Pons (tissue), 1 donor: ENCODE measurements around the gene CCDC169.

Experiments
- DNase-seq: peaks from one replicate; pipeline ENCODE4 v3.0.0-alpha.2; 2016; ENCODE audit warnings: low spot score

Gene CCDC169

DNA sequence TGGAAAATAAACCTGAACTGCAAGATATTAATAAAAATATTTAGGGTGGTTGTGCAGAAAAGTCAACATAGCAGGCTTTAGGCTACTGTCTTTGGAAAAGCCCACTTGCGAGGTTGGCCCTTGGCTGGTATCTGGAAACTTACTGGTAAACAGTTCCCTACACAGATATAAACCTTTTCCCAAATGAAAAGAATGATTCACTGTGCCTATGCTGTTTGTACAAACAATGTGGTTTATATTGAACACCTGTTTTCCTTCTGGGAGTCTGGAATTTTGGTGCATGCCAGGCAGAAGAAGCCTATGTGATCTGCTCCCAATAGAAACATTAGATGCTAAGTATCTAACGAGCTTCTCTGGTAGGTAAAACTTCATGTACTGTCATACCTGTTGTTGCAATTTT is 53.5 kb downstream of the CCDC169 start:
- DNase-seq, result no peak

DNA sequence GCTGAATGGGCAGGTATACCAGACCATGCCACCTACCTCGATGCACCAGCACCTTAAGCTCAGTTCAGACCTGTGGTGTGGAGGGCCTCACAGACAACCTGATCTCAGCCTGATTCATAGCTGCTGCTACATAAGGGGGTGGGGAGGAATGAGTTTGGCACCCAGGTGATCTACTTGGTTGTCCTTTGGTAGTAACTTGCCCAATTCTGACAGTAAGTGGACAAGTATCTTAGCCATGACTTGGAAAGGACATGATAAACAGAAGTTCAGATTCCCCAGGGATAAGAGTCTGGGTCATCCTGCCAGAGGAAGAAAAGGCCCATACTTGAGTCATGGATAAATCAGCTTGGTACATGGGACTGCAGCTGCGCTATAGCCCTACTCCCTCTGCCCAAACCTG is 54.9 kb downstream of the CCDC169 start:
- DNase-seq, result no peak

DNA sequence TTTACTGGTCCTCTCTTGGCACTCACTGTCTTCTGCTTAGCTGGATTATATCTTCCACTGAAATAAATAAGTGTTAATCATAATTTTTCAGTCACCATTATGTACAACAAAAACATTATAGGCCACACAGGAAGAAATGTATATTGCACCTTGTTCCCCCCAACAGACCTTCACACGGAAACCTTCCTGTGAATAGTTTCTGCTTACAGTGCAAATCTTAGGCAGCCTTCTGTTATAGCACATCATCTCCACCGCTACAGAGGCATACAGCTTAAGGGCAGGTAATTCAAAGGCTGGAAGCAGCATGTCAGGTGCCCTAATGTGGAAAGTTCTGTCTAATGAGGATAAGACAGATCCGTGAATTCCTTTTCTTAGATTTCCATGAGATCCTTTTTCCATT is 66.4 kb downstream of the CCDC169 start:
- no peak for DNase-seq

DNA sequence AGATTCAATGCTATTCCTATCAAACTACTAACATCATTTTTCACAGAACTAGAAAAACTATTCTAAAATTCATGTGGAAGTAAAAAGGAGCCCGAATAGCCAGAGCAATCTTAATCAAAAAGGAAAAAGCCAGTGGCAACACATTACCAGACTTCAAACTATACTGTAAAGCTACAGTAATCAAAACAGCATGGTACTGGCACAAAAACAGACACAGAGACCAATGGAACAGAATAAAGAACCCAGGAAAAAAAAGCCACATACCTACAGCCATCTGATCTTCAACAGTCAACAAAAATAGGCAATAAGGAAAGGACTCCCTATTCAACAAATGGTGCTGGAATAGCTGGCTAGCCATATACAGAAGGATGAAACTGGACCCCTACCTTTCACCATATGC is 72.9 kb downstream of the CCDC169 start:
- DNase-seq, result no peak

DNA sequence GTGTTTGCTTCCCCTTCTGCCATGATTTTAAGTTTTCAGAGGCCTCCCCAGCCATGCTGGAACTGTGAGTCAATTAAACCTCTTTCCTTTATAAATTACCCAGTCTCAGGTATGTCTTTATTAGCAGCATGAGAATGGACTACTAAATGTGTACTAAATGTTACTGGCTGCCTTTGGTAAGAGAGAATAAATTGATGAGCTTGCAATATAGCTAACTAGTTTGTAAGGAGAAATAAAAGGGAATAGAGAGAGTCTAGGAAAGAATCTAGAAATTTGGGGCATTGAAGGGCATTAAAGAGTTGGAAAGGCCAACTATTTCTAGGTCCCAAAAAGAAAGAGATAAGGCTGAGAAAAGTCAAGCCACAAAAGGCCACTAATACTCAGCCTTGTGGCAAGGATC is 77.7 kb downstream of the CCDC169 start:
- DNase-seq, result no peak

DNA sequence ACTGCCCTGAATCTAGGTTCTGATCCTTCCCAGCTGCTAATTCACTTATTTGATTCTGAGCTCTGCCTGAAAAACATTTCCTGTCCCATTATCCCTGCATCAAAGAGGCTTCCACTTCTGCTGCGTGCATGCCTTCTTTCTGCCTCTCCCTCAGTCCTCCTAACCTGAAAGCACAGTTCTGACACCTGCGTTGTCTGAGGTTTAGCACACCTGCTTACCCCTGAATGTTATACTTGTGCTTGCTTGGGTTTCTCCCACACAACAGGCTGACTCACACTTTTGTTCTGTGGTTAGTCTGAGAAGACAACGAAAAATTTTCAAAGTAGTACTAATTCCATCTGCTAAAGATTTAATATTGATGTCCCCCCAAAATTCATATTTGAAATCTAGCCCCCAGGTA is 80.2 kb downstream of the CCDC169 start:
- no peak for DNase-seq

DNA sequence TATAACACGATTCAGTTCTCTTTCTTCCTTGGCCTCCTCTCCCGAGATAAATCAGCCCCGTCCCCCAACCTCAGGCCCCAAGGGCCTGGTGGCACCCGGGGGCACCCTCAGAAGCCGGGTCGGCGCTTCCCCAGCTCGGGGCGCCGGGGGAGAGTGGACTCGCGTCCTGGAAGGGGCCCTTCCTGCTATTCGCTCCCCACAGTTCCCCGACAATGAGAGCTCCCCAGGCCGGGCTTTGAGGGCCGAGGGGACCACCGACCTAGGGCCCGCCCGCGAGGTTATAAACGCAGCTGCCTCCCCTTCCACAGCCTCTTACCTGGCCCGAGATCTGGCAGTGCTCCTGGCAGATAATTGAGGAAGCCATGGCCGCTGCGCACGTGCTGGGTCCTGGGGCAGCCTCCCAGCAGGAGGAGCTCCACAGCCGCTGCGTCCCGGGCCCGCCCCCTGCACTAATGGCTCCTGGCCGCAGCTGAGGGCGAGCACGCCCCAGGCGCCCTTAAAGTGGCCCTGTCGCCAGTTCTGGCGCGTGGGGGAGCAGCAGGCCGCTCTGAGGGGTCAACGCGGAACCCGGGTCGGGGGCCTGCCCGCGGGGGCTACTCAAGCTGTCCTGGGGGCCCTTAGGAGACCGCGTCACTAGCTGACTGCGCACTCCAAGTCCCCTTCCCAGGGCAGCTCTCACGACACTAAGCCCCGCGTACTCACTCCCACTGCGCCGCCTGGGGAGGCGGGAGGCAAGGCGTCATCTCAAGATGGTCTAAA is 83.3 kb downstream of the CCDC169 start, which contains the start of gene SOHLH2:
Gene SOHLH2 (minus strand): TSS at position 394 of the 759 bp plus-strand sequence. CDS start 30 bp downstream, at position 364.
- no peak for DNase-seq

DNA sequence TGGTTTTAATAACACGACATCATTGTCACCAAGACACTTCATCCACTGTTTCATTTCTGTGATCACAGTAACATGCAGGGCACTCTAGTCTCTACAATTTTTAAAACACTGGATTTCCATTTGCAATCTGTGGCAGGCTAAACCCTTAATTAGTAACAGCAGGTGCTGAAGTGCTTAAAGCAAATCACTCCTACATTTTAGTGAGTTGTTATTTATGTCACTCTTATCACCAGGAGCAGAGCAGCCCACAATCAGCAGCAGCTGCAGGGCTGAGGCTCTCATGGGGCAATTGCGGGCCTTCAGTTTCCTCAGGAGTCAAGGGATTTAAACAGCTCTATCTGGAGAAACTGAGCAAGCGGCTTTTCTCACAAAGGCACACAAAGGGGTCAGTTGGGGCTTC is 84.8 kb downstream of the CCDC169 start:
- DNase-seq, result no peak

DNA sequence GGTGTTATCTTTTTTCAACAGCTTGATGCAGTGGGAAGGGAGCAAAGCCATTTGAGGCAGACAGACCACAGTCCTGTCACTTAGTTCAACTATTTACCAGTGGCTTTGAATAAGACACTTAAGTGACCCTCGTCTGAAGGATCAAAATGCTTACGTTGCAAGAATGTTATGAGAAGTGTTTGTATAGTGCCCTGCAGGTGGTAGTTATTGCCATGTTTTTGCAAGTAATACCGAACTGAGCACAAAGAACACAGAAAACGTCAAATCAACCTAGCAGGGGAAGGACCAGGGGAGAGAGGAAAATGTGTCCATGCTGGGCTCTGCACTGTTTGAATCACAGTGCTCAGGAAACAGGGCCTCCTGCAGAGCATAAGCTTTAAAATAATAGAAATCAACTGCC is 86.0 kb downstream of the CCDC169 start:
- no peak for DNase-seq

DNA sequence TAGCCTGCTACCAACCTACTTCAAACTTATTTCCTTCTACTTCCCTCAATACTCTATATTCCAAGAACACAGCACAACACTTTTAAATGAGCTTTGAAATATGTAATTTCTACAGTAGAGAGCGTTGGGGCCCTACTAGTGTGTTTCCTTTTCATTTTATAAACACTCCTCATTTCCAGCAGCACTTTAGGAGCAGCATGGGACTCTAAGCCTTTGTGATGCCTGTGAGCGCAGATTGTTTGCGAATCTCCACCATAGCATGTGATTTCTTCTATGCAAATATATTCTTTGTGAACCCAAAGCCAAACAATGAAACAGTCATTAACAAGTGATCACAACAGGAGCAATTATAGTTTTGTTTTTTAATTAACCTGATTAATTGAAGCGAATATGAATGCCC is 86.9 kb downstream of the CCDC169 start:
- no peak for DNase-seq

DNA sequence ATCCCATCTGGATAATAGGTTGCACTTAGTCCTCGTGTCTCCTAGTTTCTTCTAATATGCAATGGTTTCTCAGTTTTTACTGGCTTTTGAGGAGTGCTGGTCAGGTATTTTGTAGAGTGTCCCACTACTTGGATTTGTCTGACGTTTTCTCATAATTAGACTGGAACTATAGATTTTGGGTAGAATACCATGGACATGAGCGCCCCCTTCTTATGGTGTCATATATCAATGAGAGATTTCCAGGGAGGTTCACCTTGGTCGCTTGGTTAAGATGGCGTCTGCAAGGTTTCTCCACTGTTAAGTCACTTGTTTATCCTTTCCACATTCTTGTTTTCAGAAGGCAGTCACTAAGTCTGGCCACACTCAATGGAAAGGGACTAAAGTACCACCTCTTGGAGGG is 89.9 kb downstream of the CCDC169 start:
- no peak for DNase-seq

DNA sequence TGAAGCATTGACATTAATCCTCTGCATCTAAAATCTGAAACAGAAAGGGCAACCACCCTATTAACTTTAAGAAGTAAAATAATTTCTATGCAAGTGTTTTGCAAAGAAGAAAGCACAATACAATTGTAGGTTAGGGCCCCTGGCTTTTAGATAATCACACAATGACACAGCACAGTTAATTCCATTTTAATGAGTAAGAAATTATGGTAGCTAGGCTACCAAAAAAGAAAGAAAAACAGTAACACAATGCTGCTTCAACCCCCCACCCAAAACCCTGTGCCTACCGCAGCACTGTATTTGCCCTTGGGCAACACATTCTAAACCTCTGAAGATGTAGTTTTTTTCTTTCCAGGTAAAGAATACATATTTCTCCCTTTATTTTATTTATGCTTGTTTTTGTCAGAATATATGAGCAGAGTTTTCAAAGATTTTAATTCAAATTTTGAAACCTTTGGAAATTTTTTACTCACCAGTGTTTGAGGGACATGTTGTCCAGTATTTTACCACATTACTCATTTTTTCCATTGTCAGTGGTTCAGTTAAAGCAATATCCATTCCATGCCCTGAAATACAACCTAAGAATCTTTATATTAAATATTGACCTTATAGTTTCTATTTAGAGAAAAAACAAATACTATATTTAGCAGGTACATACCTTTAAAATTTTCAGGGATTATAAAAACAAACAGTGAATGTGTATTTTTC is 104.3 kb downstream of the CCDC169 start:
- no peak for DNase-seq

DNA sequence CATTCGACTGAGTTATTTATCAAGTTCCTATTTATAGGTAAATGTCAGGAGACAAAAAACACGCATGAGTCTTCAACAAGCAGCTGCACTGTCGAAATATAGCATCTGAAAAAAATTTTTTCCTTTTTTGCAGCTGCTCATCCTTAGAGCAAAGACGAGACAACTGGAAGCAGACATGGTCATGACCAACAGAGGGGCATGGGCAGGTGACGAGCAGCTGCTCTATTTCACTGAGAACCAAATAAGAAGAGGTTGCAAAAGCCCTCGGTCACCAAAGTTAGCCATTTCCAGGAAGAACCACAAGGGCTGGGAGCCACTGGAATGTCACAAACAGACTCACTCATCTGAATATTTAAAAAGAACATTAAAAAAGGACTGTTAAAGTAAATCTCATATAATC is 105.4 kb downstream of the CCDC169 start:
- no peak for DNase-seq

DNA sequence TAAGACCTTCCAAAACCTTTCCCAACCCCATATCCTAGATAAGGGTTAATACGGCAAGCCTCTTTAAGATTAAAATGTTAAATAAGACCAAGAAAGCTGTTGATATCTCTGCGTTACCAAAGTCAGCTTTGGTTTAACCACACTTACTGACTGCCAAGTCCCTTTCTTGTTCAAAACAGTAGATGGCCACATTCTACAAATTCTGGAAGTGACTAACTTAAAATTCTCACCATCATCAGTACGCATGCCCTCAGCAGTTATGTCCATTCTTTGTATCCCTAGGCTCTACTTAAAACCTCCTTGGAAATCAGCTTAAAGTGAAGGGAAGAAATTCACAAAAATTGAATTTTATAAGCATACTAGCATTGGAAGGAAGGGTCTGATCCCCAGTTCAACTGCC is 106.8 kb downstream of the CCDC169 start:
- DNase-seq, result no peak

DNA sequence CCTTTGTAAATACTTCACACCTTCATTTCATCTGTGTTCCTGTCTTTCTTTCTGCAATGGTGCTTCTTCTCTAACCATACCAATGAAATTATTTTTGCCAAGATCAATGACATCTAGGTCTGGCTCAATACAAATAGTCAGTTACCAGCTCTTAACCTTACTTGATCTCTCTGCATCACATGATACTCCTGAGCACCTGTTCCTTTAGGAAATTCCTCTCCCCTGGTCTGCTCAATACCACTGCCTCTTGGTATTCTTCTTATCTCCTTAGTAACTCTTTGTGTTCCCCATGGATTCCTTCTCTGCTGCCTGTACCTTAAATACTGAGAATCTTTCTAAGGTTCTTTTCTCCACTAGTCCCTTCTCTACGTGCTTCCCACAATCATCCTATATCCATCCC is 109.2 kb downstream of the CCDC169 start:
- no peak for DNase-seq

DNA sequence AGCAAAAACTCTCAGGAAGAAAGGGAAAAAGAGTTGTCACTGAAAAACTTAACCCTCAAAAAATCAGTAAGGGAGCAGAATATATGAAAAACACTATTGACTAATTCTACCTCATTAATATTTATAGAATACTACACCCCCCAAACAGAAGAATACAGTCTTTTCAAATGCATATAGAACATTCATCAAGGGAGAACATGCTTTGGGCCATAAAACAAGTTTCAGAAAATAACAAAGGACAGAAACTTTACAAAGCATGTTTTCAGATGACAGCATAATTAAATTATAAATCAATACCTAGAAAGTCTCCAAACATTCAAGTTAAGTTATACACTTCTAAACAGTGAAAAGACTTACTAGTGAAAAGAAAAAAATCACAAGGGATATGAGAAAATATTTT is 113.7 kb downstream of the CCDC169 start:
- no peak for DNase-seq
